Measurements from ENCODE around the gene MCM6. TPM values are rescaled to one million over a fixed set of nuclear protein-coding genes. Genes with fewer than 3 reads are reported as not detected.
"Not testable (repeated sequence)": the region's sequence is repeated elsewhere in the genome, so short reads cannot be mapped to it uniquely, and the experiment has no call there.

Gene MCM6
- polyA plus RNA-seq, 1 donor from 2014 or later, result 8.2 TPM

- no peak overlapping the region for H3K4me3 Mint-ChIP-seq
- no peak overlapping the region for H3K27ac Mint-ChIP-seq
- peaks cover 3% of the 10 kb centered on the region for H3K36me3 Mint-ChIP-seq
- no peaks in the 10 kb centered on the region for H3K27me3 Mint-ChIP-seq
- H3K9me3 Mint-ChIP-seq, result peaks cover 0 to 10% (median 5%) of the 10 kb centered on the region in 3 donors
- H3K4me1 Mint-ChIP-seq, result peaks cover 15 to 19% (median 15%) of the 10 kb centered on the region in 3 donors
Measured at GRCh38 chr2:135796606-135797005, 79.6 kb downstream of the MCM6 start.

- not testable (repeated sequence) for H3K27ac Mint-ChIP-seq, H3K36me3 Mint-ChIP-seq, H3K4me3 Mint-ChIP-seq, H3K27me3 Mint-ChIP-seq, H3K9me3 Mint-ChIP-seq
- peaks cover 15 to 19% (median 18%) of the 10 kb centered on the region in 3 donors for H3K4me1 Mint-ChIP-seq
Measured at GRCh38 chr2:135795641-135796040, 80.6 kb downstream of the MCM6 start.

GRCh38 chr2:135792401-135793150 lies 83.7 kb downstream of the MCM6 start:
- peak overlapping the region in 1 of 4 donors; percentile 34 for H3K4me3 Mint-ChIP-seq
- H3K27ac Mint-ChIP-seq, result no peak overlapping the region
- no peaks in the 10 kb centered on the region for H3K27me3 Mint-ChIP-seq
- peaks cover 3% of the 10 kb centered on the region for H3K36me3 Mint-ChIP-seq
- peaks cover 12 to 18% (median 18%) of the 10 kb centered on the region in 3 donors for H3K4me1 Mint-ChIP-seq
- H3K9me3 Mint-ChIP-seq, result no peaks in the 10 kb centered on the region

- Mint-ChIP-seq H3K4me1 (peaks cover 11 to 18% (median 15%) of the 10 kb centered on the region in 3 donors), H3K27ac (peak overlapping the region in 1 of 3 donors; percentile 83), H3K36me3 (peaks cover 3% of the 10 kb centered on the region), H3K4me3 (peak overlapping the region in 1 of 4 donors; percentile 67), H3K27me3 (no peaks in the 10 kb centered on the region), H3K9me3 (no peaks in the 10 kb centered on the region)
Measured at GRCh38 chr2:135791418-135792190, 84.6 kb downstream of the MCM6 start.

GRCh38 chr2:135790423-135790822 lies 85.8 kb downstream of the MCM6 start:
- Mint-ChIP-seq H3K4me3 (no peak overlapping the region), H3K9me3 (no peaks in the 10 kb centered on the region), H3K4me1 (peaks cover 11 to 18% (median 15%) of the 10 kb centered on the region in 3 donors), H3K27ac (no peak overlapping the region), H3K36me3 (peaks cover 8% of the 10 kb centered on the region), H3K27me3 (no peaks in the 10 kb centered on the region)

Other genes starting within 250 kb of the MCM6 start
- gene UBXN4, start 134.6 kb downstream of the MCM6 start, polyA plus RNA-seq, result 113 TPM
- gene LCT, start 39.3 kb downstream of the MCM6 start, polyA plus RNA-seq, result not detected
- gene DARS1, start 109.2 kb upstream of the MCM6 start, polyA plus RNA-seq, result 117 TPM
- gene CXCR4, start 241.7 kb upstream of the MCM6 start, polyA plus RNA-seq, result 862 TPM